PFSK-1 (cell line): ENCODE measurements around the gene PROC.

Experiments used
- FOXP2 ChIP-seq: optimal IDR thresholded peaks from 2 replicates; pipeline ENCODE3; 2011; ENCODE audit warnings: borderline replicate concordance, control low read depth, inconsistent platforms; ENCODE audit not compliant: insufficient read depth; ENCODE audit errors: extremely low read length, extremely low read depth
- POLR2AphosphoS5 ChIP-seq: IDR thresholded peaks from 2 replicates; pipeline ENCODE4 v1.6.1; 2012; ENCODE audit warnings: low read depth, mild to moderate bottlenecking, control low read depth, low read length, moderate library complexity
- SIN3A ChIP-seq: IDR thresholded peaks from 2 replicates; pipeline ENCODE4 v1.6.1; 2012; ENCODE audit warnings: mild to moderate bottlenecking, low read length, moderate library complexity, borderline replicate concordance; ENCODE audit not compliant: insufficient read depth
- TAF1 ChIP-seq: IDR thresholded peaks from 2 replicates; pipeline ENCODE4 v1.6.1; 2012; ENCODE audit warnings: low read length, control low read depth, borderline replicate concordance; ENCODE audit not compliant: insufficient read depth
- TF ChIP-seq, protein P1 (sequence below), 2 experiments: IDR thresholded peaks; 2 replicates each; pipeline versions ENCODE4 v1.6.1 to v1.8.0; 2011 to 2012; ENCODE audit warnings: low read depth in 2 of 2, low read length in 2 of 2, control low read depth in 1 of 2, inconsistent platforms in 1 of 2, mild to moderate bottlenecking in 1 of 2, moderate library complexity in 1 of 2; ENCODE audit not compliant: insufficient read depth in 1 of 2

PROC gene

DNA sequence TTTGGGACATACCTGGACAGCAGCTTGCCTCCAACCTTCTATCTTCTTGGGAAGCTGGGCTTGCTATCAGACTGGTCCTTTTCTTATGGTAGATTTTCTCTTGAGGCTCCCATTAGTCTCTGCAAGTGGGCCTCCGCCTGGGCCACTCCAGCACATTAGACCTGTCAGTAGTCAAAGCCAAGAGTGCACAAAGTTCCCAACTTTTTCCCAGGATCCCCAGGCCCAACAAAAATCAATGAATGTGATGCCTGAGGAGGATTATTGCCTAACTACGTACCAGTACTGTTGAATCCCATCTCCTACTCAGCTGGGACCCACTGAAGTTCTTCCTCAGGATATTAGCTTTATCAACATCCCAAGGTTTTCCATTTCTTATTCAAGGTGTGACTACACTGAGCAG is 51.7 kb downstream of the PROC start:
- TF ChIP-seq FOXP2, result no peak
- TF ChIP-seq SIN3A, result no peak
- TF ChIP-seq, protein P1, sequence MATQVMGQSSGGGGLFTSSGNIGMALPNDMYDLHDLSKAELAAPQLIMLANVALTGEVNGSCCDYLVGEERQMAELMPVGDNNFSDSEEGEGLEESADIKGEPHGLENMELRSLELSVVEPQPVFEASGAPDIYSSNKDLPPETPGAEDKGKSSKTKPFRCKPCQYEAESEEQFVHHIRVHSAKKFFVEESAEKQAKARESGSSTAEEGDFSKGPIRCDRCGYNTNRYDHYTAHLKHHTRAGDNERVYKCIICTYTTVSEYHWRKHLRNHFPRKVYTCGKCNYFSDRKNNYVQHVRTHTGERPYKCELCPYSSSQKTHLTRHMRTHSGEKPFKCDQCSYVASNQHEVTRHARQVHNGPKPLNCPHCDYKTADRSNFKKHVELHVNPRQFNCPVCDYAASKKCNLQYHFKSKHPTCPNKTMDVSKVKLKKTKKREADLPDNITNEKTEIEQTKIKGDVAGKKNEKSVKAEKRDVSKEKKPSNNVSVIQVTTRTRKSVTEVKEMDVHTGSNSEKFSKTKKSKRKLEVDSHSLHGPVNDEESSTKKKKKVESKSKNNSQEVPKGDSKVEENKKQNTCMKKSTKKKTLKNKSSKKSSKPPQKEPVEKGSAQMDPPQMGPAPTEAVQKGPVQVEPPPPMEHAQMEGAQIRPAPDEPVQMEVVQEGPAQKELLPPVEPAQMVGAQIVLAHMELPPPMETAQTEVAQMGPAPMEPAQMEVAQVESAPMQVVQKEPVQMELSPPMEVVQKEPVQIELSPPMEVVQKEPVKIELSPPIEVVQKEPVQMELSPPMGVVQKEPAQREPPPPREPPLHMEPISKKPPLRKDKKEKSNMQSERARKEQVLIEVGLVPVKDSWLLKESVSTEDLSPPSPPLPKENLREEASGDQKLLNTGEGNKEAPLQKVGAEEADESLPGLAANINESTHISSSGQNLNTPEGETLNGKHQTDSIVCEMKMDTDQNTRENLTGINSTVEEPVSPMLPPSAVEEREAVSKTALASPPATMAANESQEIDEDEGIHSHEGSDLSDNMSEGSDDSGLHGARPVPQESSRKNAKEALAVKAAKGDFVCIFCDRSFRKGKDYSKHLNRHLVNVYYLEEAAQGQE (IDR thresholded peaks at IDR 0.05; ENCODE audit: insufficient read depth in 1 of 2, low read depth in 2 of 2, low read length in 2 of 2), result no peak
- no peak for TF ChIP-seq TAF1
- no peak for TF ChIP-seq POLR2AphosphoS5

- TF ChIP-seq, protein P1 (IDR thresholded peaks at IDR 0.05; ENCODE audit: insufficient read depth in 1 of 2, low read depth in 2 of 2, low read length in 2 of 2), result no peak
- TF ChIP-seq FOXP2 (no peak), SIN3A (no peak), TAF1 (no peak), POLR2AphosphoS5 (no peak)
Measured at GRCh38 chr2:127471286-127471988, 53.2 kb downstream of the PROC start.

GRCh38 chr2:127472268-127472667 is 54.0 kb downstream of the PROC start:
- TF ChIP-seq TAF1, result no peak
- TF ChIP-seq POLR2AphosphoS5, result no peak
- no peak for TF ChIP-seq FOXP2
- TF ChIP-seq, protein P1 (IDR thresholded peaks at IDR 0.05; ENCODE audit: insufficient read depth in 1 of 2, low read depth in 2 of 2, low read length in 2 of 2), result no peak
- no peak for TF ChIP-seq SIN3A

- TF ChIP-seq POLR2AphosphoS5, result no peak
- TF ChIP-seq, protein P1 (IDR thresholded peaks at IDR 0.05; ENCODE audit: insufficient read depth in 1 of 2, low read depth in 2 of 2, low read length in 2 of 2), result no peak
- no peak for TF ChIP-seq SIN3A
- TF ChIP-seq FOXP2, result no peak
- TF ChIP-seq TAF1, result no peak
Measured at GRCh38 chr2:127475788-127476187, 57.6 kb downstream of the PROC start.
